Measurements from ENCODE around the gene MAP4K1.
"Not testable (repeated sequence)": the region's sequence is repeated elsewhere in the genome, so short reads cannot be mapped to it uniquely, and the experiment has no call there.

The MAP4K1 gene

DNA sequence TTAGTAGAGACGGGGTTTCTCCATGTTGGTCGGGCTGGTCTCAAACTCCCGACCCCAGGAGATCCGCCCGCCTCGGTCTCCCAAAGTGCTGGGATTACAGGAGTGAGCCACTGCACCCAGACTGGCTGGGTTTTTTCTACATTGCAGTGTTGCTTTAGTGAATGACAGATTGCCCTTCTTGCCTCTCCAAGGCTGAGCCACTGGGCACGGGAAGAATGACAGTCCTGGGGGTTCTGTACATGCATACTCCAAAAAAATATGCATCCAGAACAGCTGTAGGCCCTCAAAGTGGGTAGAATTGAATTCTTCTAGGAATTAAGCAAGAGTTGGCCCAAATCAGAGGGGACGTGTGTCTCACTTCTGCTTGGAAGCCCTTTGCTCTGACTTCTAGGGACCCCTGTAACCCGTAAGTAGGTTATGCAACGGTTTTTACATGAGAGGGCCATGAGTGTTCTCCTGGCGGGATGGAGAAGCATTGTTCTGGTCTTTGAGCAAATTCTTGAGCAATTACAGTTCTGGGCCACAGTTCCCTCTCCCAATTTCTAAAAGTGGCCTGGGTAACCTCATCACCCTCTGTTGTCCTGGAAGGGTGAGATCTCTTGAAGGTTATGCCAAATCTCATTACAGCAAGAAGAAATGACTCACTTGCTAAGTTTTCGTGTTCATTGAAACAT, 33.3 kb upstream of the MAP4K1 start:
- DNase-seq (ENCODE audit: low read depth): no peak

GRCh38 chr19:38650172-38650775, 32.5 kb upstream of the MAP4K1 start:
- no peak for DNase-seq (ENCODE audit: low read depth)

- DNase-seq (ENCODE audit: low read depth): no peak
These were observed 31.8 kb upstream of the MAP4K1 start for GRCh38 chr19:38649305-38650171.

DNA sequence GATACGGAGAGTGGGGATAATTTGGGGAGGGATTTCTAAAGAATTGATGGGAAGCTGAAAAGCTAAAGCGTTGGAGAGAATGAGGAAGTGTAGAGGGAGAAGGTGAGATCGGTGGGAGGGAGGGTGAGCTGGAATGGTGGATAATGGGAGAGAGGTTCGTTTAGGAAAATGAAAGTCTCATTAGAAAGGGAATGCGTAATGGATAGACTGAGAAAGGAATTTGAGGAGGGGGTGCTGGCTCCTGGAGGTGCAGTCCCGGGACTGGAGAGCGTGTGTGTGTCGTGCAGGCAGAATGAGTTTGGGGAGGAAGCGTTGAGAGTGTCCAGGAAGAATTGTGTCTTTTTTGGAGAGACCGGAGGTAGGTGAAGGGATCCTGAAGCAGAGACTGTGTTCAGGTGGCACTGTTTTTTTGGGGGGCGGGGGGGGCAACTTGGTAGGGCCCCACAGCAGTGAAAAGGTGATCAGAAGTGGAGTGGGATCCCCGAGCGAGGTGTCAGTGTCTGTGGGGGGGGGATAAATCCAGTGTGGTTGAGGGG, 31.1 kb upstream of the MAP4K1 start:
- no peak for DNase-seq (ENCODE audit: low read depth)

DNA sequence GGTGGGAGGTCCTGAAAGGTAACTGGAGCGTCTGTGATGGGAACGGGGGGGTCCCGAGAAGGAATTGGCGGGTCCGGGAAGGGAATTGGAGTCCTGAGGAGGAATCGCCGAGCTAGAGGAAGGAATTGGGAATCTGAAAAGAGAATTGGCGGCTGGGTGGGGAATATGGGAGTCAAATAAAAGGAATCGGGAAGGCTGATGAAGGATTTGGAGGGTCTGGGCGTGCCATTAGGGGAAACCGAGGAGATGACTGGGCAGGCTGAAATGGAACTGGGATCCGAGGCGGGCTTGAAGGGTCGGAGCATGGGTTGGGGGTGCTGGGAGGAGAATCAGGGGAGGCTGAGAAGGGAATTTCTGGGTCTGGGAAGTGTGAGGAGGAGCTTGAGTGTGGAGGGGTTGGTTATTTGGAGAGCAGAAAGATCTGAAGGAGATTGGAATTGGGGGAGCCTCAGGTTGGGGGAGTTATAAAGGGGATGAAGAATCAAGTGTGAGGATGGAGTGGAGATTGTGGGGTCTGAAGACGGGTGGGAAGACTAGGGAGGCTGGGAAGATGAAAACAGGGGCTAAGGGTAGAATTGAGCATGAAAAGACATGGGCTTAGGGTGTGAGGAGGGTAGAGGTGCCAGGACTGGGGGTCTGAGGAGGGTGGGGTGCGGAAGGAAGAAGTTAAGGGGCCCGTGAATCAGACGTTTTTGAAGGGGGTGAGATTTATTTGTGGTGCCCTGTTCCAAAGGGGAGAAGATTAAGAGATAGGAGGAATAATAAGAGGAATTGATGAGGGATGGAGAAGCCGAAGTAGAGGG, 30.4 kb upstream of the MAP4K1 start:
- DNase-seq (ENCODE audit: low read depth): no peak

DNA sequence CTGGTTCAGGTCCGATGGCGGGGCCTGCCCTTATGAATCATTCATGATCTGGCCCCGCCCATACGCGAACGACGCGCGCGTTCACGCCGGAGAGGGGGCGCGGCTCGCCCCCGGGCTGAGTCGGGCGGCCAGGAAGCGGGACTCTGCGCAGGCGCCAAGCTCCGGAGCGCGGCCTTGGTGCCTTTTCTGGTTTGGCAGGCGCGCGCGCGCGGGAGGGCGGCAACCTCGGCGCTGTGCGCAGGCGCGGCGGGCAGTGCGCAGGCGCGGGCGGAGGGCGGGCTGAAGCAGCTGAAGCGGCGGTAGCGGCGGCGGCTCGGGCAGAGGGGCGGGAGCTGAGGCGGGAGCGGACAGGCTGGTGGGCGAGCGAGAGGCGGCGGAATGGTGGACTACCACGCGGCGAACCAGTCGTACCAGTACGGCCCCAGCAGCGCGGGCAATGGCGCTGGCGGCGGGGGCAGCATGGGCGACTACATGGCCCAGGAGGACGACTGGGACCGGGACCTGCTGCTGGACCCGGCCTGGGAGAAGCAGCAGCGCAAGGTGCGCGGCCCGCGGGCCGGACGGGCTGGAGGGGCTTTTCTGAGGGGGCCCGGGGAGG, 29.7 kb upstream of the MAP4K1 start, which contains the start of gene ACTN4:
Gene ACTN4 (plus strand): TSS at position 282 of the 598 bp plus-strand sequence. CDS start 97 bp downstream, at position 379.
- peak; percentile 100 for DNase-seq (ENCODE audit: low read depth)

- DNase-seq (ENCODE audit: low read depth): no peak
These were observed 27.0 kb upstream of the MAP4K1 start for GRCh38 chr19:38644719-38645118.

- DNase-seq (ENCODE audit: low read depth): no peak
These were observed 24.4 kb upstream of the MAP4K1 start for GRCh38 chr19:38642176-38642575.

- no peak for DNase-seq (ENCODE audit: low read depth)
These were observed 22.6 kb upstream of the MAP4K1 start for GRCh38 chr19:38640368-38640767.

DNA sequence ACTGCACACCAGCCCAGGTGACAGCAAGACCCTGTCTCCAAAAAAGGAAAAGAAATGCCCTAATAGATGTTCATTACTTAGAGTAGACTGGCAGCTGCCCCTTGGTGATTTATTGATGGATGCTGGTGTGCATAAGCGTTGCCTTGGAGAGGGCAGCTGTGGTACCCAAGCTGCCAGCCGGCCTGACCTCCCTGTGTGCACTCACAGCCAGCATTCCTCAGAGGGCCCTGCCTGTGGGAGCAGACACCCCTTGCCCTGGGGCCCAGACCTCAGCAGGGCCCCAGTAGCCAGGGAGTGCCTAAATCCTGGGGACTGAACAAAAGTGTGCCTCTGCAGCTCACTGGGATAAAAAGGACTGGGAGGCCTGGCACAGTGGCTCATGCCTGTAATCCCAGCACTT, 21.9 kb upstream of the MAP4K1 start:
- no peak for DNase-seq (ENCODE audit: low read depth)

- no peak for DNase-seq (ENCODE audit: low read depth)
These were observed 20.7 kb upstream of the MAP4K1 start for GRCh38 chr19:38638461-38638860.

- no peak for DNase-seq (ENCODE audit: low read depth)
These were observed 18.0 kb upstream of the MAP4K1 start for GRCh38 chr19:38635483-38636399.

DNA sequence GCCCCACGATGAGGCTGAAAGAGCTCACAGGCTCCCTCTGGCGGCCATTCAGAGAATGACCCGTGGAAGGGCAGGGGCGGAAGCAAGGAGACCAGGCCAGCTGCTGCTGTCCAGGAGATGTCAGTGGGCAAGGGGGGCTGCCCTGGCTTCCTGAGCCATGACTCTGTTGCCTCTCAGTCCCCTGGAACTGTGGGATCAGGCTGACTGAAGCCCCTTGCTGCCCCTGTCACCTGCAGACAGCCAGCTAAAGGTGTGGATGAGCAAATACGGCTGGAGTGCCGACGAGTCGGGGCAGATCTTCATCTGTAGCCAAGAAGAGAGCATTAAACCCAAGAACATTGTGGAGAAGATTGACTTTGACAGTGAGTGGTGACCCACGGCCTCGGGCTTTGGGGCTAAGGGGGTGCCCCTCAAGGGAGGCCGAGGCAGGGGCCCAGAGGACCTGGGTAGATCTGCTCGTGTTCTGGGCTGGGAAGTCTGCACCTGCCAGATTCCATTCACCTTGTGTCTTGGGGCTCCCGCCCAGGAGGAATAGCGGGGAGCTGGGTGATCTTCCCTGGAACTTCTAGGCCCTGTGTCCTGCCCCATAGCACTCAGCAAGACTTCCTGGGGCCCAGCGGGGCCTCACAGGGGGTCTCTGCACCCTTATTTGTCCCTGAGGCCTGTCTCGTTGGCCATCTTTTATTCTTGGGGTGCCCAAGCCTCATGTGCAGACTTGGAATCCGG, 17.2 kb upstream of the MAP4K1 start:
- peak; percentile 49 for DNase-seq (ENCODE audit: low read depth)

DNA sequence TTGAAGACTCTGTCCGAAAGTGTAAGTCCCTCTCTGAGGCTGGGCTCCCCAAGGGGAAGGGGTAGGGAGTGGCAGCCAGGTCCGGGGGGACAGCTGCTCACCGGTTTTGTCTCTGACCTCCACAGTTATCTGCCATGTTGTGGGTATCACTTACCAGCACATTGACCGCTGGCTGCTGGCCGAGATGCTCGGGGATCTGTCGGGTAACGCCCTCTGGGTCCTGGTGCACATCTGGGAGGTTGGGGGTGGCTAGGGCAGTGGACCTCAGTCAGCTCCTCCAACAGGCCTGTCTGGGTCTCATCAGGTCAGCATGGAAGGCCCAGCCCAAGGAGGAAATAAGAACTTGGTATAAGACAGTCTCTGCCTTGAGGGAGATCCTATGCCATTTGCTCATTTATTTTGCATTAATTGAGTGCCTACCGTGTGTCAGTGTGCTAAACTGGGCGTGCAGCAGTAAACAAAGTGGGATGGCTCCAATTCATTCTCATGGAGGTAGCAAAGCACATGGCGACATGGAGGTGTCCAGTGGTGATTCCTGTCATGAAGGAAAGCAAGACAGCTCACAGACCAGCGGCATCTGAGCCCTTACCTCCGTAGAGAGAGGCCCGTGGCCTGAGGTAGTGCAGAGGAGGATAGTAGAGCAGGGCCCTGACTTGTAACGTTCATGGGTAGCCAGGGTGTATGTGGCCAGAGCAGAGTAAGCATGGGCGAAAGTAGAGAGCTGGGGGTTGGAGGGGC, 14.9 kb upstream of the MAP4K1 start:
- DNase-seq (ENCODE audit: low read depth): no peak

GRCh38 chr19:38631811-38632475, 14.2 kb upstream of the MAP4K1 start:
- DNase-seq (ENCODE audit: low read depth): not testable (repeated sequence)

DNA sequence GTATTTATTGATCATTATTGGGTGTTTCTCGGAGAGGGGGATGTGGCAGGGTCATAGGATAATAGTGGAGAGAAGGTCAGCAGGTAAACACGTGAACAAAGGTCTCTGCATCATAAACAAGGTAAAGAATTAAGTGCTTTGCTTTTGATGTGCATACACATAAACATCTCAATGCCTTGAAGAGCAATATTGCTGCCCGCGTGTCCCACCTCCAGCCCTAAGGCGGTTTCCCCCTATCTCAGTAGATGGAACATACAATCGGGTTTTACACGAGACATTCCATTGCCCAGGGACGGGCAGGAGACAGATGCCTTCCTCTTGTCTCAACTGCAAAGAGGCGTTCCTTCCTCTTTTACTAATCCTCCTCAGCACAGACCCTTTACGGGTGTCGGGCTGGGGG, 13.5 kb upstream of the MAP4K1 start:
- not testable (repeated sequence) for DNase-seq (ENCODE audit: low read depth)

- no peak for DNase-seq (ENCODE audit: low read depth)
These were observed 11.8 kb upstream of the MAP4K1 start for GRCh38 chr19:38629568-38629967.

- DNase-seq (ENCODE audit: low read depth): no peak
These were observed 8.6 kb upstream of the MAP4K1 start for GRCh38 chr19:38626401-38626800.
